ENCODE results near the gene RELN. TPM values are rescaled to one million over a fixed set of nuclear protein-coding genes. Genes with fewer than 3 reads are reported as not detected.
A peak's percentile ranks its signal among the peaks of the same experiment; 100 is the strongest.

Gene RELN
- total and polyA plus RNA-seq, 2 of the 13 experiments (the other 11 are each of a cell fraction or from before 2014, with no cell fraction given), result 315 to 332 TPM

GRCh38 chr7:103644319-103644718 lies 345.1 kb downstream of the RELN start:
- Histone ChIP-seq H3K36me3 (replicated peaks in 1 of 2; ENCODE audit: control insufficient read depth in 1 of 2, insufficient read depth in 2 of 2, low read length in 2 of 2) (peaks cover 0 to 23% of the 10 kb centered on the region in 2 experiments; a peak in 1 of 5 replicates), H2AFZ (ENCODE audit: low read length) (no peak overlapping the region), H3K79me2 (ENCODE audit: insufficient read depth, low read length) (no peaks in the 10 kb centered on the region), H3K4me3 (replicated peaks in 1 of 3; ENCODE audit: insufficient read depth in 1 of 3, low read depth in 2 of 3, low read length in 3 of 3) (no peak overlapping the region), H3K27me3 (ENCODE audit: control insufficient read depth in 1 of 2, insufficient read depth in 2 of 2, low read length in 2 of 2) (no peaks in the 10 kb centered on the region), H3K27ac (ENCODE audit: extremely low read length, insufficient read depth, low read length) (no peak overlapping the region), H4K20me1 (ENCODE audit: insufficient read depth, low read length) (no peaks in the 10 kb centered on the region), H3K9ac (ENCODE audit: insufficient read depth, low read depth, low read length) (no peak overlapping the region), H3K9me3 (ENCODE audit: low read length) (peaks cover 23% of the 10 kb centered on the region; the same call in 1 of the 2 replicates), H3K4me2 (ENCODE audit: low read depth, low read length) (no peak overlapping the region), H3K4me1 (ENCODE audit: insufficient read depth, low read length) (0 out of 2 replicates have a peak, but pooled peaks cover 7% of the 10 kb centered on the region)
- in situ Hi-C loops (cut with HindIII; ENCODE audit: extremely low pct_ligation_motif_present, low pct_unique_long_range_greater_than_20kb), result no loop called here
- ChIA-PET POLR2A (no interaction called here), CTCF (ENCODE audit: low intra/inter-chr PET ratio, low total read pairs) (no interaction called here)
- WGBS (ENCODE audit: low lambda C conversion rate), result 69% methylated on average over 2 of the region's 2 CpGs
- intact Hi-C loops (cut with micrococcal nuclease; ENCODE audit: unreplicated experiment), result no loop called here
- no peak for DNase-seq (ENCODE audit: low spot score)
- no peak for TF ChIP-seq YEATS2 (CRISPR knock-in tag; IDR thresholded peaks at IDR 0.05; ENCODE audit: borderline replicate concordance)
- TF ChIP-seq ZNF446 (CRISPR knock-in tag; IDR thresholded peaks at IDR 0.05), result no peak
- peak; percentile 86; the same call in 1 of the 2 replicates for TF ChIP-seq ZNF160 (CRISPR knock-in tag; IDR thresholded peaks at IDR 0.05)
- TF ChIP-seq PLSCR1 (CRISPR knock-in tag; IDR thresholded peaks at IDR 0.05; ENCODE audit: borderline replicate concordance), result no peak
- TF ChIP-seq HNRNPLL (IDR thresholded peaks at IDR 0.05; ENCODE audit: low read depth, low read length, poor library complexity, severe bottlenecking), result no peak
- TF ChIP-seq MTF1 (CRISPR knock-in tag; IDR thresholded peaks at IDR 0.05), result no peak
- TF ChIP-seq TCF12 (IDR thresholded peaks at IDR 0.05), result no peak
- TF ChIP-seq TCF12 (CRISPR knock-in tag; IDR thresholded peaks at IDR 0.05), result no peak
- no peak for FAIRE-seq
- no peak for ATAC-seq
- no TSS peak for BruUV-seq (replicated peaks)
